ENCODE data around the gene ARG2. TPM values are rescaled to one million over a fixed set of nuclear protein-coding genes. Genes with fewer than 3 reads are reported as not detected.

The ARG2 gene
- total and polyA plus RNA-seq, 2 donors (not counting 1 experiment from before 2014, with no cell fraction given), result 1.9 to 8.4 TPM

DNA sequence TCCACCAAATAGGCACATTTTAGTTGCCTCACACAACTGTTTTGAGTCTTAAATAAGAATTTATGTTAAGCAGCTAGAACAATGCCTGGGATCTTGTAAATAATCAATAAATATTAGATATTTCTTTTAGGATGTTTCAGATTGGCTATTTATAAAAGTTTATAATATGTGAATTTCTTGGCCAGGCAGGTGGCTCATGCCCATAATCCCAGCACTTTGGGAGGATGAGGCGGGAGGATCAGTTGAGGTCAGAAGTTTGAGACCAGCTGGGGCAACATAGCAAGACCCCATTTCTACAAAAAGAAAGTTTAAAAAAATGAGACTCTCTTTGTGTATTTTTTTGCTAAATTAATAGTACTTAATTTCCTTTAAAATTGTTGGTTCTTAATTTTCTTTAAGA lies 21.8 kb downstream of the ARG2 start:
- Histone ChIP-seq H3K27me3 (ENCODE audit: control insufficient read depth, insufficient read depth, low read length) (no peaks in the 10 kb centered on the region), H2AFZ (ENCODE audit: low read length) (no peak overlapping the region), H3K79me2 (ENCODE audit: control insufficient read depth, insufficient read depth, low read length) (no peaks in the 10 kb centered on the region), H3K36me3 (ENCODE audit: control insufficient read depth, insufficient read depth, low read length) (no peaks in the 10 kb centered on the region), H3K9me3 (ENCODE audit: control insufficient read depth, insufficient read depth, low read depth, low read length) (no peaks in the 10 kb centered on the region), H3K4me2 (ENCODE audit: extremely low read depth, insufficient read depth, low read length) (no peak overlapping the region), H3K9ac (ENCODE audit: insufficient read depth, low read length) (no peak overlapping the region), H3K4me3 (replicated peaks in 1 of 4; ENCODE audit: control extremely low read depth in 1 of 4, insufficient read depth in 1 of 4, low read depth in 3 of 4, low read length in 4 of 4) (no peak overlapping the region), H3K27ac (ENCODE audit: insufficient read depth, low read length) (no peak overlapping the region), H3K4me1 (ENCODE audit: control insufficient read depth, extremely low read depth, insufficient read depth, low read length) (no peaks in the 10 kb centered on the region), H4K20me1 (ENCODE audit: control insufficient read depth, extremely low read depth, insufficient read depth, low read length) (no peaks in the 10 kb centered on the region)
- no peak for DNase-seq (ENCODE audit: low read depth in 2 of 2)
- TF ChIP-seq EZH2 (IDR thresholded peaks at IDR 0.05; ENCODE audit: low read length, missing control alignments), result no peak
- TF ChIP-seq, protein P1, sequence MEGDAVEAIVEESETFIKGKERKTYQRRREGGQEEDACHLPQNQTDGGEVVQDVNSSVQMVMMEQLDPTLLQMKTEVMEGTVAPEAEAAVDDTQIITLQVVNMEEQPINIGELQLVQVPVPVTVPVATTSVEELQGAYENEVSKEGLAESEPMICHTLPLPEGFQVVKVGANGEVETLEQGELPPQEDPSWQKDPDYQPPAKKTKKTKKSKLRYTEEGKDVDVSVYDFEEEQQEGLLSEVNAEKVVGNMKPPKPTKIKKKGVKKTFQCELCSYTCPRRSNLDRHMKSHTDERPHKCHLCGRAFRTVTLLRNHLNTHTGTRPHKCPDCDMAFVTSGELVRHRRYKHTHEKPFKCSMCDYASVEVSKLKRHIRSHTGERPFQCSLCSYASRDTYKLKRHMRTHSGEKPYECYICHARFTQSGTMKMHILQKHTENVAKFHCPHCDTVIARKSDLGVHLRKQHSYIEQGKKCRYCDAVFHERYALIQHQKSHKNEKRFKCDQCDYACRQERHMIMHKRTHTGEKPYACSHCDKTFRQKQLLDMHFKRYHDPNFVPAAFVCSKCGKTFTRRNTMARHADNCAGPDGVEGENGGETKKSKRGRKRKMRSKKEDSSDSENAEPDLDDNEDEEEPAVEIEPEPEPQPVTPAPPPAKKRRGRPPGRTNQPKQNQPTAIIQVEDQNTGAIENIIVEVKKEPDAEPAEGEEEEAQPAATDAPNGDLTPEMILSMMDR (conservative IDR thresholded peaks at IDR 0.05 in 1 of 2, IDR thresholded peaks at IDR 0.05 in 1 of 2; ENCODE audit: low read depth in 1 of 2, low read length in 2 of 2), result no peak

DNA sequence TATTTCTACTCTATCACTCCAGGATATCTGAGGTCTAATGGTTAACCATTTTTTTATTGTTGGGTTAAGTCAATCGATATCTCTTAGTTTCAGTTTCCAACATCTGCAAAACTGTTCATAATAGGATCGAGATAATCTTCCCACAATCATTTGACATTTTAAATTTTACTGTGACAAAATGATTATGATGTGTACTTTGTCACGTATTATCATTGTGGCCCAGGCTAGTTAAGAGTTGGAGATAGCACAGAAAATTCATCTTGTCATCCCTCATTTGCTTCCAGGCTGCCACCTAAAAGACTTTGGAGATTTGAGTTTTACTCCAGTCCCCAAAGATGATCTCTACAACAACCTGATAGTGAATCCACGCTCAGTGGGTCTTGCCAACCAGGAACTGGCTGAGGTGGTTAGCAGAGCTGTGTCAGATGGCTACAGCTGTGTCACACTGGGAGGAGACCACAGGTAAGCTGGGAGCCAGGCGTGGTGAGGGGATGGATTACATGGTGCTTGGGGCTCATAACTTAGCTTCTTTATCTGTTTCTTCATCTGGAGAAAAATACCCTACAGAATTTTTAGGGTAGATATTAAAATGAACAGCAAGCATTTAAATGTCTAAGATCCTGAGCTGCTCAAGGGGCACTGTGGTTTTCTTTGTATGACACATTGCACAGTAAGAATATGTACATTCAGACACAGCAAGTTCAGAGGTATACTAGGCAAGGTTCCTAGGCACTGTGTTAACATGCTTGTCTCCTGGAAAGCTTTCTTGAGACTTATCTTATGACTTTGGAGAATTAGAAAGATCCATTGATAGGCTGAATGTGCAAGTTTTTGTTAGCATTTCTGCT lies 22.4 kb downstream of the ARG2 start:
- Histone ChIP-seq H3K4me3 (replicated peaks in 1 of 4; ENCODE audit: control extremely low read depth in 1 of 4, insufficient read depth in 1 of 4, low read depth in 3 of 4, low read length in 4 of 4) (no peak overlapping the region), H3K9ac (ENCODE audit: insufficient read depth, low read length) (no peak overlapping the region), H4K20me1 (ENCODE audit: control insufficient read depth, extremely low read depth, insufficient read depth, low read length) (no peaks in the 10 kb centered on the region), H3K79me2 (ENCODE audit: control insufficient read depth, insufficient read depth, low read length) (no peaks in the 10 kb centered on the region), H3K4me2 (ENCODE audit: extremely low read depth, insufficient read depth, low read length) (no peak overlapping the region), H3K36me3 (ENCODE audit: control insufficient read depth, insufficient read depth, low read length) (no peaks in the 10 kb centered on the region), H2AFZ (ENCODE audit: low read length) (no peak overlapping the region), H3K4me1 (ENCODE audit: control insufficient read depth, extremely low read depth, insufficient read depth, low read length) (no peaks in the 10 kb centered on the region), H3K9me3 (ENCODE audit: control insufficient read depth, insufficient read depth, low read depth, low read length) (no peaks in the 10 kb centered on the region), H3K27me3 (ENCODE audit: control insufficient read depth, insufficient read depth, low read length) (no peaks in the 10 kb centered on the region), H3K27ac (ENCODE audit: insufficient read depth, low read length) (no peak overlapping the region)
- TF ChIP-seq, protein P1 (conservative IDR thresholded peaks at IDR 0.05 in 1 of 2, IDR thresholded peaks at IDR 0.05 in 1 of 2; ENCODE audit: low read depth in 1 of 2, low read length in 2 of 2), result no peak
- TF ChIP-seq EZH2 (IDR thresholded peaks at IDR 0.05; ENCODE audit: low read length, missing control alignments), result no peak
- no peak for DNase-seq (ENCODE audit: low read depth in 2 of 2)

DNA sequence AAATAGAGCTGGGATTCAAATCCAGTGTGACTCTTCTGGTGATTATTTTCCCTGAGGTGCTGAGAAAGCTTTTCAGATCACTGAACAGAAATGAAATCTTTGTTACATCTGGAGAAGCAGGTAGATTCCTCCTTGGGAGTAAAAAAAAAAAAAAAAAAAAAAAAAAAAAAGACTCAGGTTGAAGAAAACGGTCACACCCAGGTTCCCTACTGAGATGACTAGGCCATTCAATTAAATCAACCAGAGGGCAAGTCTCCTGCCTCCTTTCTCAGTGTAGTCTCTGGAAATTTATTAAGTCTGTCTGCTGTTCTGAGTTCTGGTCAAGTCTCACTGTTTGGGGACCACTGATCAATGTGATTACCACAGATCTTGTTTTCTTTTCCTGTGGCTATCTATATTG lies 24.0 kb downstream of the ARG2 start:
- Histone ChIP-seq H2AFZ (ENCODE audit: low read length) (no peak overlapping the region), H3K9me3 (ENCODE audit: control insufficient read depth, insufficient read depth, low read depth, low read length) (no peaks in the 10 kb centered on the region), H3K4me2 (ENCODE audit: extremely low read depth, insufficient read depth, low read length) (no peak overlapping the region), H3K36me3 (ENCODE audit: control insufficient read depth, insufficient read depth, low read length) (peaks cover 2% of the 10 kb centered on the region), H3K27me3 (ENCODE audit: control insufficient read depth, insufficient read depth, low read length) (no peaks in the 10 kb centered on the region), H3K9ac (ENCODE audit: insufficient read depth, low read length) (no peak overlapping the region), H3K27ac (ENCODE audit: insufficient read depth, low read length) (no peak overlapping the region), H4K20me1 (ENCODE audit: control insufficient read depth, extremely low read depth, insufficient read depth, low read length) (no peaks in the 10 kb centered on the region), H3K79me2 (ENCODE audit: control insufficient read depth, insufficient read depth, low read length) (no peaks in the 10 kb centered on the region), H3K4me3 (replicated peaks in 1 of 4; ENCODE audit: control extremely low read depth in 1 of 4, insufficient read depth in 1 of 4, low read depth in 3 of 4, low read length in 4 of 4) (no peak overlapping the region), H3K4me1 (ENCODE audit: control insufficient read depth, extremely low read depth, insufficient read depth, low read length) (no peaks in the 10 kb centered on the region)
- DNase-seq (ENCODE audit: low read depth in 2 of 2), result no peak
- TF ChIP-seq, protein P1 (conservative IDR thresholded peaks at IDR 0.05 in 1 of 2, IDR thresholded peaks at IDR 0.05 in 1 of 2; ENCODE audit: low read depth in 1 of 2, low read length in 2 of 2), result no peak
- no peak for TF ChIP-seq EZH2 (IDR thresholded peaks at IDR 0.05; ENCODE audit: low read length, missing control alignments)

Measured in fibroblast of lung (primary cell).